ENCODE data around the gene CCL17. TPM values are rescaled to one million over a fixed set of nuclear protein-coding genes. Genes with fewer than 3 reads are reported as not detected.

CCL17 gene
- polyA plus RNA-seq, 4 donors, result 0.41 to 0.56 TPM; not detected in 2

DNA sequence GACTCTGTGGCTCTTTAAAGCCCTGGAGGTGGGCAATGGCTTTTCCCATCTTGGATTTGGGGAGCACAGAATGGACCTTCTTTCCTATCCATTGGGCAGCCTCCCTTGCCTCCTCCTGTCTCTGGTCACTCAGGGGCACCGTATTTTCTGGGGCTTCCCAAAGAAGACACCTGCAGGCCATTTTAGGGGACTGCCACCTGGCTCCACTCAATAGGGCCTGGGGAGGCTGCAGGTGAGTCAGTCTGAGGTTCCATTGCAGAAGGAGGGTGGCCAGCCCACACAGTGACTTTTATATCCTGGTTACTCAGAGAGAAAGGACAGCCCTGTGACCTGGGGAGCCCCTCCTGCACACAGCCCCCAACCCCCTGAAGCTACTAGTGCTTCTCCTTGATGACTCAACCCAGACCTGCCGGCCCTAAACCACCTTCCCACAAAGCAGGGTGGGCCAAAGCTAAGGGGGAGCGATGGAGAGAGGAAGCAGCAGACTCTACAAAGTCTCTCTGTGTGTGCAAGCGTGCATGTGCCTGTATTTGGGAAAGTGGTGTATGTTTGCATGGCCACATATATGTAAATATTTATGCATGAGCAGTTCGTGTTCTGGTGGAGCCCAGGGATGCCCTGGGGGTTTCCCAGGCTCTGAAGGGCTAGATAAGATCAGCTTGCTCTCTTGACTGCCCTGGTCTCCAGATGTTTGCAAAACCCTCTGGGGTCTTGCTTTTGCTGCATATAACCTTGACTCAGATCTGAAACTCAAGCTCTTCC lies 27.3 kb upstream of the CCL17 start:
- no peak for DNase-seq (ENCODE audit: low read depth in 4 of 4, low spot score in 3 of 4)

DNA sequence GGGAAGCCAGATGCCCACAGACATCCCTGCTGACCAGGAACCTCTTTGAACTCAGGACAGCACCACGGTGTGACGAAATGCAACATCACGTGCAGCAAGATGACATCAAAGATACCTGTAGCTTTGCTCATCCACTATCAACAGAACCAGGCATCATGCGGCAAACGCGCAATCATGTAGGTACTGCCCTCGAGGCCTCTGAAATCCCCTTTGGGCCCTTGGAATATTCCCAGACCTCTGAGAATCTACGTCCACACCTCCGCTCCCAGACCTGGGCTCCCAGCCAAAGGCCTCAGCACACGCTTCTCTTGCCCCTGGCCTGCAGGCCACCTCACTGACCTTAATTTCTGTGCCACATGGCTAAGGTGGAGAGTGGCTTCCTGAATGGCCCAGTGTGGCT lies 25.0 kb upstream of the CCL17 start:
- no peak for DNase-seq (ENCODE audit: low read depth in 4 of 4, low spot score in 3 of 4)

DNA sequence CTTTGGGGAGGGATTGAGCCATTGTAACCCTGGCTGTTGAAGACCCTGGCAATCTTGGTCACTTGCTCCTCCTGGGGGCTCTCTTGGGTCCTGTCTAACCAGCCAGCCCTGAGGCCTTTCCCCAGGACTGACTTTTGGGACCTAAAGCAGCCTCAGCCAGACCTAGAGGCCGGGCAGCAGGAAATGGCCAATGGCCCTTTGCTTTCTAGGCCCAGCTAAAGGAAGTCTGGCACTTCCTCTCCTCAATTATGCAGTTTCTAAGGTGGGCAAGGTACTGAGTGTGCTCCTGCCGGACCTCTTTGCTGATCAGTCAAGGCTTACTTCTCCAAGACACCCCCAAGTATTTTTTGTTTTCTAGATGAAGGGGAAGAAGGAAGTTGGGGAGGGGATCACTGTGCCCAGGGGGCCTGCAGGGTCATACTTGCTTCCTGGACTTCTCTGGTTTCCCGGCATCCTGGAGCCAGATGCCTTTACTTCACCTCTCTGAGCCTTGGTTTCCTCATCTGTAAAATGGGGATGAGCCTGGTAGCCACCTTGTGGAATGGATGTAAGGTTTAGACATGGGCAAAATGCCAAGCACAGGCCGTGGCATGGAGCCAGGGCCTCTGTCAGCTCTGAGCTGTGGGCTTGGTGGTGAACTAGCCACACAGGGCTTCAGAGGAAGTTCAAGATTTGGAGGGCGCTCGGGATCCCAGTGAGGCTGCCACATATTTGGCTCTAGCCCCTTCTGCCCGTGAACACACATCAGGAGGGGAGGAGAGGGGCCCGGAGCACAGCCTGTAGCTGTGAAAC lies 23.7 kb upstream of the CCL17 start:
- DNase-seq (ENCODE audit: low read depth in 4 of 4, low spot score in 3 of 4), result no peak

DNA sequence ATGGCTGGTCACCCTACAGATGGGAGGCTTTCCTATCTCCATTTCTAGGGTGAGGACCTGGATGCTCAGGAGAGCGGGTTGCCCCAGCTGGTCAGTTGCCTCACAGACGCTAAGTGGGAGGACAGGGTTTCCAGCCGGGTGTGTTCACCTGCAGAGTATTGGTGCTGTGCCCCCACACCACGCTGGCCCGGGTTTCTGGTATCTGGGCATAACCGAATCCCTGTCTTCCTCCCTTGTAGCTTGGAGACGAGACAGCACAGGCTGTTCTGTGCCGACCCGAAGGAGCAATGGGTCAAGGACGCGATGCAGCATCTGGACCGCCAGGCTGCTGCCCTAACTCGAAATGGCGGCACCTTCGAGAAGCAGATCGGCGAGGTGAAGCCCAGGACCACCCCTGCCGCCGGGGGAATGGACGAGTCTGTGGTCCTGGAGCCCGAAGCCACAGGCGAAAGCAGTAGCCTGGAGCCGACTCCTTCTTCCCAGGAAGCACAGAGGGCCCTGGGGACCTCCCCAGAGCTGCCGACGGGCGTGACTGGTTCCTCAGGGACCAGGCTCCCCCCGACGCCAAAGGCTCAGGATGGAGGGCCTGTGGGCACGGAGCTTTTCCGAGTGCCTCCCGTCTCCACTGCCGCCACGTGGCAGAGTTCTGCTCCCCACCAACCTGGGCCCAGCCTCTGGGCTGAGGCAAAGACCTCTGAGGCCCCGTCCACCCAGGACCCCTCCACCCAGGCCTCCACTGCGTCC lies 22.6 kb upstream of the CCL17 start:
- no peak for DNase-seq (ENCODE audit: low read depth in 4 of 4, low spot score in 3 of 4)

DNA sequence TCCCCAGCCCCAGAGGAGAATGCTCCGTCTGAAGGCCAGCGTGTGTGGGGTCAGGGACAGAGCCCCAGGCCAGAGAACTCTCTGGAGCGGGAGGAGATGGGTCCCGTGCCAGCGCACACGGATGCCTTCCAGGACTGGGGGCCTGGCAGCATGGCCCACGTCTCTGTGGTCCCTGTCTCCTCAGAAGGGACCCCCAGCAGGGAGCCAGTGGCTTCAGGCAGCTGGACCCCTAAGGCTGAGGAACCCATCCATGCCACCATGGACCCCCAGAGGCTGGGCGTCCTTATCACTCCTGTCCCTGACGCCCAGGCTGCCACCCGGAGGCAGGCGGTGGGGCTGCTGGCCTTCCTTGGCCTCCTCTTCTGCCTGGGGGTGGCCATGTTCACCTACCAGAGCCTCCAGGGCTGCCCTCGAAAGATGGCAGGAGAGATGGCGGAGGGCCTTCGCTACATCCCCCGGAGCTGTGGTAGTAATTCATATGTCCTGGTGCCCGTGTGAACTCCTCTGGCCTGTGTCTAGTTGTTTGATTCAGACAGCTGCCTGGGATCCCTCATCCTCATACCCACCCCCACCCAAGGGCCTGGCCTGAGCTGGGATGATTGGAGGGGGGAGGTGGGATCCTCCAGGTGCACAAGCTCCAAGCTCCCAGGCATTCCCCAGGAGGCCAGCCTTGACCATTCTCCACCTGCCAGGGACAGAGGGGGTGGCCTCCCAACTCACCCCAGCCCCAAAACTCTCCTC lies 21.9 kb upstream of the CCL17 start:
- no peak for DNase-seq (ENCODE audit: low read depth in 4 of 4, low spot score in 3 of 4)

DNA sequence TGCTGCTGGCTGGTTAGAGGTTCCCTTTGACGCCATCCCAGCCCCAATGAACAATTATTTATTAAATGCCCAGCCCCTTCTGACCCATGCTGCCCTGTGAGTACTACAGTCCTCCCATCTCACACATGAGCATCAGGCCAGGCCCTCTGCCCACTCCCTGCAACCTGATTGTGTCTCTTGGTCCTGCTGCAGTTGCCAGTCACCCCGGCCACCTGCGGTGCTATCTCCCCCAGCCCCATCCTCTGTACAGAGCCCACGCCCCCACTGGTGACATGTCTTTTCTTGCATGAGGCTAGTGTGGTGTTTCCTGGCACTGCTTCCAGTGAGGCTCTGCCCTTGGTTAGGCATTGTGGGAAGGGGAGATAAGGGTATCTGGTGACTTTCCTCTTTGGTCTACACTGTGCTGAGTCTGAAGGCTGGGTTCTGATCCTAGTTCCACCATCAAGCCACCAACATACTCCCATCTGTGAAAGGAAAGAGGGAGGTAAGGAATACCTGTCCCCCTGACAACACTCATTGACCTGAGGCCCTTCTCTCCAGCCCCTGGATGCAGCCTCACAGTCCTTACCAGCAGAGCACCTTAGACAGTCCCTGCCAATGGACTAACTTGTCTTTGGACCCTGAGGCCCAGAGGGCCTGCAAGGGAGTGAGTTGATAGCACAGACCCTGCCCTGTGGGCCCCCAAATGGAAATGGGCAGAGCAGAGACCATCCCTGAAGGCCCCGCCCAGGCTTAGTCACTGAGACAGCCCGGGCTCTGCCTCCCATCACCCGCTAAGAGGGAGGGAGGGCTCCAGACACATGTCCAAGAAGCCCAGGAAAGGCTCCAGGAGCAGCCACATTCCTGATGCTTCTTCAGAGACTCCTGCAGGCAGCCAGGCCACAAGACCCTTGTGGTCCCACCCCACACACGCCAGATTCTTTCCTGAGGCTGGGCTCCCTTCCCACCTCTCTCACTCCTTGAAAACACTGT lies 21.0 kb upstream of the CCL17 start:
- no peak for DNase-seq (ENCODE audit: low read depth in 4 of 4, low spot score in 3 of 4)

DNA sequence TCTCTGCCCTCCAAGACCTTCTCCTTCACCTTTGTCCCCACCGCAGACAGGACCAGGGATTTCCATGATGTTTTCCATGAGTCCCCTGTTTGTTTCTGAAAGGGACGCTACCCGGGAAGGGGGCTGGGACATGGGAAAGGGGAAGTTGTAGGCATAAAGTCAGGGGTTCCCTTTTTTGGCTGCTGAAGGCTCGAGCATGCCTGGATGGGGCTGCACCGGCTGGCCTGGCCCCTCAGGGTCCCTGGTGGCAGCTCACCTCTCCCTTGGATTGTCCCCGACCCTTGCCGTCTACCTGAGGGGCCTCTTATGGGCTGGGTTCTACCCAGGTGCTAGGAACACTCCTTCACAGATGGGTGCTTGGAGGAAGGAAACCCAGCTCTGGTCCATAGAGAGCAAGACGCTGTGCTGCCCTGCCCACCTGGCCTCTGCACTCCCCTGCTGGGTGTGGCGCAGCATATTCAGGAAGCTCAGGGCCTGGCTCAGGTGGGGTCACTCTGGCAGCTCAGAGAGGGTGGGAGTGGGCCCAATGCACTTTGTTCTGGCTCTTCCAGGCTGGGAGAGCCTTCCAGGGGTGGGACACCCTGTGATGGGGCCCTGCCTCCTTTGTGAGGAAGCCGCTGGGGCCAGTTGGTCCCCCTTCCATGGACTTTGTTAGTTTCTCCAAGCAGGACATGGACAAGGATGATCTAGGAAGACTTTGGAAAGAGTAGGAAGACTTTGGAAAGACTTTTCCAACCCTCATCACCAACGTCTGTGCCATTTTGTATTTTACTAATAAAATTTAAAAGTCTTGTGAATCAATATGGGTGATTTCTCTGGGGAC lies 20.1 kb upstream of the CCL17 start:
- no peak for DNase-seq (ENCODE audit: low read depth in 4 of 4, low spot score in 3 of 4)

DNA sequence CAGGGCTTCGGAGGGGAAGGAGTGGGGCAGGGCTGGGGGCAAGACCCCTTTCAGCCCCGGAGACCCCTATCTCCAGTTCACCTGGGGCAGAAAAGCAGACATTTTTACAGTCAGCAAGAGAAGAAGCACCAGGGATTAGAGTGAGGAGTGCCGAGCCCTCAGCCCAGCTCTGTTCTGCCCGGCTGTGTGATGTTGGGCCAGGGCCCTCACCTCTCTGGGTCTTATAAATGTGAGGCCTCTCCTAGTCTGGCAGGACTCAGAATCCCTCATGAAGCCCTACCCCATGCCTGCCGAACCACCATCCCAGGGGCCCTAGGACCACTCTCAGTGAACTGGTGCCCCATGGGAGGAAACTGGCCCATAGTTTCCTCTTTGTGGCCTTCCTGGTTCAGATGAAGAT lies 19.5 kb upstream of the CCL17 start:
- no peak for DNase-seq (ENCODE audit: low read depth in 4 of 4, low spot score in 3 of 4)

DNA sequence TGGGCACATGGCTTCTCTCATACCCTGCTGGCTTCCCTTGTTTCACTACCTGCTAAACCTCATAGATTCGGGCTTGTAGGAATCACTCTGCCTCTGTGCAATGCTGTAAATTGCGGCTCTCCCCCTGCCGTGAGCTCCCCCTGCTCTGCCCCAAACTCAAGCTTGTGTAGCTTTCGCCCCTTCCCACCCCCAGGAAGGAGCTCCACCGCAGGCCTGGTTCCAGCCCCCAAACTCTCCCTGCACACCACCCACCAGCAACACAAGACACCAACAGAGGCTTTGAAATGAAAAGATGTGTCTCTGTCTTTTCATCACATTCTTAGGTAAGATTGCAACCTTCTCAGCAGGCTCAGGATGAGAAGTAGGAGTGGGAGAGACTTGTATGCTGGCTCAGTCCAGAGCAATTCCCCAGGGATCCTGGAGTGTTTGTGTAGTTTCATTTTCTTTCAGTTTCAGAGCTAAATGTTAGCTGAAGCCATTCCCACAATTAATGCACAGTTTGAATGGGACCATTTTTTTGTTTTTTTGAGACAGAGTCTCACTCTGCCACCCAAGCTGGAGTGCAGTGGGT lies 18.1 kb upstream of the CCL17 start:
- no peak for DNase-seq (ENCODE audit: low read depth in 4 of 4, low spot score in 3 of 4)

DNA sequence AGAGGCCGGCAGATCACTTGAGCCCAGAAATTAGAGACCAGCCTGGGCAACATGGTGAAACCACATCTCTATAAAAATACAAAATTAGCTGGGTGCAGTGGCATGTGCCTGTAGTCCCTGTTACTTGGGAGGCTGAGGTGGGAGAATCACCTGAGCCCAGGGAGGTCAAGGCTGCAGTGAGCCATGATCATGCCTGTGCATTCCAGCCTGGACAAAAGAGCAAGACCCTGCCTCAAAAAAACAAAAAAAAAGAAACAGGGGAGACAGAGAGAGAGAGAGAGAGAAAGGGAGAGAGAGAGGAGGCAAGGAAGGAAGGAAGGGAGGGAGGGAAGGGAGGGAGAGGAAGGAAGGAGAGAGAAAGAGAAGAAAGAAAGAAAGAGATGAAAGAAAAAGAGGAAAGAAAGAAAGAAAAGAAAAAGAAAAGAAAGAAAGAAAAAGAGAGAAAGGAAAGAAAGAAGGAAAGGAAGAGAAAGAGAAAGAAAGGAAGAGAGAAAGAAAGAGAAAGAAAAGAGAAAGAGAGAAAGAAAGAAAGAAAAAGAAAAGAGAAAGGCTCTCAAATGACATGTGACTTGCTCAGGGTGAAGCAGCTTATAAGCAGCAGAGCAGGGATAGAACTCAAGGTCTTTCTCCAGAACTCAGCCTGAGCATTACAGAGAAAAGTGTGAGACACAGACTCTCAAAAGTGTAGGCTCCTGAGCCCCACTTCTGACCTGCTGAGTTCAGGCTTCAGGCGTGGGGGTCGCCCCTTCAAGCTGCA lies 16.8 kb upstream of the CCL17 start:
- no peak for DNase-seq (ENCODE audit: low read depth in 4 of 4, low spot score in 3 of 4)

DNA sequence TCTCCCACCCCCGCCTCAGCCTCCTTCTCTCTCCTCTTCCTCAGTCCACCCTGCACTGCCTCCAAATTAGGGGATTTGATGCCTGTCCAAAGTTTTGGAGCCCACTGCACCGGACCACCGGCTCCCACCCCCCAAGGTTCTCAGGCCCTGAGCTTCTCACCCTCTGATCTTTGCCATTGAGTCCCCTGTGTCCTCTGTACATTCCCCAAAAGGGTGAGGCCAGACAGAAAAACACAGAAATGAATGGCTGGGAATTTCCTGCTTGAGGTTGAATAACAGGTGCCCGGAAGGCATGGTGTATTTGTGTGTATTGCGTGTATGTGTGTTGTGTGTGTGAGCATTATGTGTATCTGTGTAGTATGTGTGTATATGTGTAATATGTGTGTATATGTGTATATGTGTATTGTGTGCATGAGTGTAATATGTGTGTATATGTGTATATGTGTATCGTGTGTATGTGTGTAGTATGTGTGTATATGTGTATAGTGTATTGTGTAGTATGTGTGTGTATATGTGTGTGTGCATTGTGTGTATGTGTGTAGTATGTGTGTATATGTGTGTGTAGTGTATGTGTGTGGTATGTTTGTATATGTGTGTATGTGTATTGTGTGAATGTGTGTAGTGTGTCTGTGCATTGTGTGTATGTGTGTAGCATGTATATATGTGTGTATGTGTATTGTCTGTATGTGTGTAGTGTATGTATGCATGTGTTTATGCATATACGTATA lies 16.0 kb upstream of the CCL17 start:
- DNase-seq (ENCODE audit: low read depth in 4 of 4, low spot score in 3 of 4), result no peak

DNA sequence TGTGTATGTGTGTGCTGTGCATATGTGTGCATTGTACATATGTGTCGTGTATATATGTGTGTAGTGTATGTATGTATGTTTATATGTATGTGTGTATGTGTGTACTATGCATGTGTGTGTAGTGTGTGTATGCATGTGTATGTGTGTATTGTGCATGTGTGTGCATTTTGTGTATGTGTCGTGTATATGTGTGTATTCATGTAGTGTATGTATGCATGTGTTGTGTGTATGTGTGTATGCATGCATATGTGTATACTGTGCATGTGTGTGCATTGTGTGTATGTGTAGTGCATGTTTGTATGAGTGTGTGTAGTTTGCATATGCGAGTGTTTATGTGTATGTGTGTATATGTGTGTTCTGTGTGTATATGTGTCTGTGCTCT lies 15.5 kb upstream of the CCL17 start:
- no peak for DNase-seq (ENCODE audit: low read depth in 4 of 4, low spot score in 3 of 4)

DNA sequence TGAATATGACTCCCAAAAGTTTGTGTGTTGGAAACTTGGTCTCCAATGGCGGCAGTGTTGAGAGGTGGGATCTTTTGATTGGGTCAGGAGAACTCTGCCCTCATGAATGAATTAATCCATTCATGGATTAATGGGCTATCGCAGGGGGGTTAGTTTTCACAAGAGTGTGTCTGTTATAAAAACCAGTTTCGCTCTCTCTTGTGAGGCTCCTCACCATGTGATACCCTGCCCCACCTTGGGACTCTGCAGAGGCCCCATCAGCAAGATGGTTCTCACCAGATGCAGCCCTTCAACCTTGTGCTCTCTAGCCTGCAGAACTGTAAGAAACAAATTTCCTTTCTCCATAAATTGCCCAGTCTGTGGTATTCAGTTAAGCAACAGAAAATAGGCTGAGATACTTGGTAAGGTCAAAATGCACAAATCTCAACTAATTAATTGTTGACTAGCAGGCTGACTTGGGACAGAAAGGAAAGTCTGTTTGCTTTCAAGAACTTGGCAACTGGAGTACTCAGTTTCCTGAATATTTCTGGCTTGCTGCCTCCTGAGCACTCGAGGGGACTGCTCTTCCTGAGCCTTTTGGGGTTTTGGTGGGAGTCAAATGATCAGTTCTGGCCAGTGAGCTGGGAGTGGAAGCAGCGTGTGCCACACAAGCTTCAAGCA lies 13.8 kb upstream of the CCL17 start:
- DNase-seq (ENCODE audit: low read depth in 4 of 4, low spot score in 3 of 4), result no peak

DNA sequence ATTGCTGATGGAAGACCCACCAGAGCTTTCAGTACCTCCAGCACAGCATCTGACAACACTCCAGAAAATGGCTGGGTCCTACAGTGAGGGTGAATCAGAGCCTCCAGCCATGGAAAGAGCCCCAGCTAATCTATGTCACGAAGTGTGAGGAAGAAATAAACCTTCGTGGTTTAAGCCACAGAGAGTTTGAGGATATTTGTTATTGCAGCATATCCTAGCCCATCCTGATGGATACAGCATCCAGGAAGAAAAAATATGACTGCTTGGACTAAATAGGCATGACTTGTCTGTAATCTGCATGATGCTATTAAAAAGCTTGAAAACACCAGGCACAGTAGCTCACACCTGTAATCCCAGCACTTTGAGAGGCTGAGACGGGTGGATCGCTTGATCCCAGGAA lies 13.3 kb upstream of the CCL17 start:
- DNase-seq (ENCODE audit: low read depth in 4 of 4, low spot score in 3 of 4), result no peak

DNA sequence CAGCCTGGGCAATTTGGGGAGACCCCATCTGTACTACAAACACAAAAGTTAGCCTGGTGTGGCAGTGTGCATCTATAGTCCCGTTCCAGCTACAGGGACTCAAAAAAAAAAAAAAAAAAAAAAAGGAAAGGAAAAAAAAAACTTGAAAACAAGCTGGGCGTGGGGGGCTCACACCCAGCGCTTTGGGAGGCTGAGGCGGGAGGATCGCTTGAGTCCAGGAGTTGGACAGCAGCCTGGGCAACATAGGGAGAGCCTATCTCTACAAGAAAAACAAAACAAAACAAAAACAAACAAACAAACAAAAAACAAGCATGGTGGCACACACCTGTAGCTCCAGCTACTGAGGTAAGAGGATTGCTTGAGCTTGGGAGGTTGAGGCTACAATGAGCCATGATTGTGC lies 12.9 kb upstream of the CCL17 start:
- DNase-seq (ENCODE audit: low read depth in 4 of 4, low spot score in 3 of 4), result no peak

DNA sequence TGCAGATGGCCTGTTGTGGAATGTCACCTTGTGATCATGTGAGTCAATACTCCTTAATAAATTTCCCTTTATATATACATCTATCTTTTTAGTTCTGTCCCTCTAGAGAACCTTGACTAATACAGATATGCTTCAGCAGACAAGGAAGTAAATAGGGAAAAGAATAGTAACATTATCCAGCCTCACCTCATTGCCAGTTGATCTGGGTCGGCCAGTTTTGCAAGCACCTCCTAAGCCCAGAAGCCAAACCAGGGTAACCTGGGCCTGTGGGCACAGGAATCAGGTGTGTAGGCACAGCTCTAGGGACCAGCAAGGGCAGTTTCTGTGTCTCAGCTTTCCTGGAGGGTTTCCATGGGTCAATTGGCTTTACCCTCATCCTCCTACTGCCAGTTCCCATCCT lies 11.9 kb upstream of the CCL17 start:
- no peak for DNase-seq (ENCODE audit: low read depth in 4 of 4, low spot score in 3 of 4)

DNA sequence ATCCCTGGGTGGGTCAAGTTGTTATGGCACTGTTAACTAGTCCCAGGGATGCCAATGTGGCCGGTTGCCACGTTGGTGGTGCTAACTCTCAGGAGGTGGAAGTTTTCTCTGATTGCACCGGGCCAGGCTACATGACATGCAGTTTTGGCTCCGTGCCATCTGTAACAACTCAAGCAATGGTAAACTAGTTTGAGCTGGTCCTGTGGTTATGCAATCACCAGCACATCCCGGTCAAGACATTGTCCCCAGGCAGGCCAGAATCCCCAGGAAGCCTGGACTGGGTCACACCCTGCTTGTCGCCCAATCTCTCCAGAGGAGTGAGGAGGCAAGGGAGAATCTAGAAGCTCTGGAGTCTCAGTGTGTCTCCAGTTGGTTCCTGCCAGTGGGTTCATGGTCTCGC lies 10.1 kb upstream of the CCL17 start:
- no peak for DNase-seq (ENCODE audit: low read depth in 4 of 4, low spot score in 3 of 4)
